T-cell (primary cell): Measurements from ENCODE around the gene RAB3IL1. TPM values are rescaled to one million over a fixed set of nuclear protein-coding genes. Genes with fewer than 3 reads are reported as not detected.
"Not testable (repeated sequence)": the region's sequence is repeated elsewhere in the genome, so short reads cannot be mapped to it uniquely, and the experiment has no call there.

ENCODE experiments used
- ATAC-seq, 4 experiments: fragments of 200-7000 bp in 3 of 4; fragments of 150-1000 bp in 1 of 4; cut with Tn5 transposase; replicated peaks in 1 of 4; 1 replicate in 3 of 4; 2 replicates in 1 of 4; pipeline ENCODE4 v1.10.0; 2021; ENCODE audit warnings: moderate library complexity in 3 of 4, mild to moderate bottlenecking in 2 of 4, moderate number of reproducible peaks in 1 of 4
- CTCF ChIA-PET, 2 donors: fragments of 300-600 bp; sonication (Branson Sonifier 250); formaldehyde crosslinking; loops; one replicate each; lab custom pipeline; 2022; ENCODE audit warnings: antibody characterized with exemption in 2 of 2; lab: Charles Lee
- POLR2A ChIA-PET, 2 donors: fragments of 300-600 bp; sonication (Branson Sonifier 250); formaldehyde crosslinking; loops; one replicate each; lab custom pipeline; 2022; ENCODE audit warnings: antibody characterized with exemption in 2 of 2; lab: Charles Lee
- DNase-seq, 35 experiments: peaks; one replicate each; pipeline versions ENCODE4 v3.0.0 to v3.0.0-alpha.2; 2013 to 2023
- H3K27ac ChIP-seq: one replicate; pipeline ENCODE4 v1.5.1; 2013; ENCODE audit warnings: low read length
- H3K27me3 ChIP-seq, 2 experiments: replicated peaks in 1 of 2; 1 replicate in 1 of 2; 2 replicates in 1 of 2; pipeline versions ENCODE4 v1.6.1 to v1.7.0; 2013; ENCODE audit warnings: low read length in 1 of 2, mixed read lengths in 1 of 2; ENCODE audit not compliant: control insufficient read depth in 2 of 2, insufficient read depth in 2 of 2; ENCODE audit errors: extremely low read depth in 1 of 2
- H3K36me3 ChIP-seq, 2 donors: 1 replicate in 1 of 2; 2 replicates in 1 of 2; pipeline versions ENCODE4 v1.6.1 to v1.7.0; 2013; ENCODE audit warnings: low read length in 1 of 2; ENCODE audit not compliant: control insufficient read depth in 2 of 2, insufficient read depth in 1 of 2; ENCODE audit errors: extremely low read depth in 1 of 2
- H3K4me1 ChIP-seq, 2 experiments: 1 replicate in 1 of 2; 2 replicates in 1 of 2; pipeline versions ENCODE4 v1.6.1 to v1.7.0; 2013; ENCODE audit warnings: low read length in 2 of 2, mixed read lengths in 1 of 2; ENCODE audit not compliant: insufficient read depth in 2 of 2, control insufficient read depth in 1 of 2; ENCODE audit errors: extremely low read depth in 1 of 2
- H3K4me3 ChIP-seq, 2 donors: 1 replicate in 1 of 2; 2 replicates in 1 of 2; pipeline versions ENCODE4 v1.5.1 to v1.7.0; 2013; ENCODE audit warnings: mild to moderate bottlenecking in 2 of 2, low read length in 1 of 2, moderate library complexity in 1 of 2; ENCODE audit not compliant: control insufficient read depth in 1 of 2; ENCODE audit errors: extremely low read depth in 1 of 2
- H3K9me3 ChIP-seq: 2 replicates; pipeline ENCODE4 v1.7.0; 2013
- H3K27ac Mint-ChIP-seq, 2 donors: one replicate each; pipeline ENCODE4 v1.8.0; 2020 to 2021; ENCODE audit warnings: mild to moderate bottlenecking in 2 of 2, mixed read lengths in 2 of 2
- H3K27me3 Mint-ChIP-seq, 2 donors: one replicate each; pipeline ENCODE4 v1.8.0; 2021 to 2022; ENCODE audit warnings: mixed read lengths in 2 of 2
- H3K36me3 Mint-ChIP-seq: one replicate; pipeline ENCODE4 v1.8.0; 2021; ENCODE audit warnings: mixed read lengths
- H3K4me1 Mint-ChIP-seq, 3 donors: one replicate each; pipeline ENCODE4 v1.8.0; 2020 to 2022; ENCODE audit warnings: mixed read lengths in 3 of 3, mild to moderate bottlenecking in 1 of 3
- H3K4me3 Mint-ChIP-seq, 3 donors: one replicate each; pipeline ENCODE4 v1.8.0; 2020 to 2022; ENCODE audit warnings: mild to moderate bottlenecking in 3 of 3, mixed read lengths in 3 of 3, moderate library complexity in 3 of 3
- H3K9me3 Mint-ChIP-seq, 3 donors: one replicate each; pipeline ENCODE4 v1.8.0; 2020 to 2022; ENCODE audit warnings: mixed read lengths in 3 of 3
- WGBS: methylation state at CpG from one replicate; pipeline ENCODE4 v1.1.5; 2013; ENCODE audit warnings: missing lambda C conversion rate; ENCODE audit not compliant: insufficient coverage; 5-methylcytosine and 5-hydroxymethylcytosine counted together
- total RNA-seq, 35 experiments: library from RNA in 6 of 35; stranded (reverse) in 6 of 35; fragments of 120-200 nt in 1 of 35; gene quantifications; one replicate each; pipeline versions ENCODE4 v1.2.1 to v1.2.4 and lab custom pipeline; 2013 to 2026

Gene RAB3IL1
- total RNA-seq (under 1 TPM in 2 of 5 donors, not detected in 3; 0.12 to 0.28 TPM), total RNA-seq (lab: John Stamatoyannopoulos, UW) (0 to 0.56 (median 0) reads per million in 29 experiments)
- total RNA-seq (2013): not detected

DNA sequence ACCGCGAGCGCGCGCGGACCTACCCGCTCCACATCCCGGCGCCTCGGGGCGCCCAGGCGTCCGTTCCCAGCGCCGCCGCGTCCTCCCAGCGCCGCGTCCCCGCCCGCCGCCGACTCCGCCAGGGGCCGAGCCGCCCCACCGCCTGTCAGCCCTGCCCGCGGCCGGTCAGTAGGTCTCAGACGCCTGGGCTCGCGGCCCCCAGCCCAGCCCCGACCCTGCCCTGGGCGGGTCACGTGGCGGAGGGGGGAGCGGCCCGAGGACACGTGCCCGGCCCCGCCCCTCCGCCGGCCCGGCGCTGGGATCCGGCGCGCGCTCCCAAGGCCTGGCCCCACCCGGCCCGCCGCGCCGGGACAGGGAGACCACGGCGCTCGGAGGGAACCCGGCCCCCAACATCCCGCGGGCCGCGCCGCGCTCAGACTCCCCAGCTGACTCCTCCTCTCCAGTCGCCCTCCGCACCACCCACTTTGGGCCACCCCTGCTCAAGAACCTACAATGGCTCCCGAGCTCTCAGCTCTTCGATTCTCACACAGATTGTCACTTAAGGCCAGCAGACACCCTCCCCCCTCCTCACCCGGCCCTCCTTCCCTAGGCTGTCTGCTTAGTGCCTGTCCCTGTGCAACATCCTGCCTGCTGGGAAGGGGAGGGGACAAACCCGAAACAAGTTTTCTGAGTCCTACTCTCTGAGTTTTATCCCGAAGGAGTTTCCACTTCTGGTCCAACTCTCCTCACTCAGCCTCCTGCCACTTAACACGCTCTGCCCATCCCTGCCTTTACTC is at the start of gene RAB3IL1:
TSS of gene RAB3IL1 (minus strand) at position 233 of the 776 bp plus-strand sequence. CDS start at position 34, 199 bp downstream.
- peaks cover 0 to 74% of the 10 kb centered on the region in 2 experiments for H3K27me3 ChIP-seq
- peak within 1 kb of the TSS in 1 of 2 donors; percentile 17 for H3K4me3 ChIP-seq
- ChIA-PET POLR2A (no interaction called here), CTCF (interaction anchor here in 1 of 2 donors (0.6 kb wide), 1 partner anchor 280 kb away, joined by 6 read pairs; no protein-coding TSS in a partner anchor)
- 5% methylated on average over 71 of the region's 74 CpGs for WGBS
- H3K9me3 ChIP-seq: no peaks in the 10 kb centered on the region
- H3K36me3 ChIP-seq: no peaks in the 10 kb centered on the region
- DNase-seq (peak in 1 of 35 experiments; percentile 10), ATAC-seq (peak; percentile 22 to 61 (median 46))
- Mint-ChIP-seq H3K36me3 (no peaks in the 10 kb centered on the region), H3K27me3 (peaks cover 62 to 73% of the 10 kb centered on the region in 2 donors), H3K4me3 (peak within 1 kb of the TSS; percentile 68 to 77 (median 70)), H3K27ac (peak within 1 kb of the TSS in 1 of 2 donors; percentile 83), H3K4me1 (peaks cover 7 to 11% (median 9%) of the 10 kb centered on the region in 3 donors), H3K9me3 (no peaks in the 10 kb centered on the region)
- H3K4me1 ChIP-seq: peaks cover 0 to 8% of the 10 kb centered on the region in 2 experiments
- H3K27ac ChIP-seq: no peak within 1 kb of the TSS

- WGBS: 0% methylated on average over 8 of the region's 13 CpGs
- no peaks in the 10 kb centered on the region for H3K9me3 Mint-ChIP-seq
- Histone ChIP-seq H3K36me3 (peaks cover 4 to 19% of the 10 kb centered on the region in 2 donors), H3K9me3 (no peaks in the 10 kb centered on the region), H3K4me3 (peak overlapping the region; percentile 85 to 100), H3K27me3 (no peaks in the 10 kb centered on the region), H3K27ac (peak overlapping the region; percentile 91), H3K4me1 (peaks cover 28 to 47% of the 10 kb centered on the region in 2 experiments)
- H3K36me3 Mint-ChIP-seq: peaks cover 32% of the 10 kb centered on the region
- ATAC-seq: peak in 2 of 4 experiments; percentile 13 to 14
- H3K27ac Mint-ChIP-seq: peak overlapping the region; percentile 89 to 94
- POLR2A ChIA-PET: interaction anchor here (0.5 to 5.4 kb wide), 5 partner anchors 14 to 115 kb away, joined by 3 to 84 read pairs (median 4); no protein-coding TSS in a partner anchor
- H3K4me1 Mint-ChIP-seq: peaks cover 67 to 71% (median 67%) of the 10 kb centered on the region in 3 donors
- H3K4me3 Mint-ChIP-seq: peak overlapping the region; percentile 93 to 94 (median 94)
- CTCF ChIA-PET: interaction anchor here in 1 of 2 donors (2.1 to 6.5 kb wide), 2 partner anchors 58 to 115 kb away, joined by 8 to 36 read pairs; no protein-coding TSS in a partner anchor
- DNase-seq: peak in 28 of 35 experiments; percentile 9 to 63 (median 42)
- H3K27me3 Mint-ChIP-seq: no peaks in the 10 kb centered on the region
Measured at GRCh38 chr11:61966734-61967115, 49.4 kb upstream of the RAB3IL1 start.

- ATAC-seq, H3K4me3 ChIP-seq, H3K27me3 ChIP-seq, H3K9me3 ChIP-seq, H3K27me3 Mint-ChIP-seq, H3K9me3 Mint-ChIP-seq: not testable (repeated sequence)
- peak overlapping the region; percentile 93 to 94 (median 94) for H3K4me3 Mint-ChIP-seq
- ChIA-PET POLR2A (interaction anchor here (0.6 to 5.4 kb wide), 5 partner anchors 17 to 65 kb away, joined by 3 to 84 read pairs (median 7); no protein-coding TSS in a partner anchor), CTCF (interaction anchor here in 1 of 2 donors (6.5 kb wide), 1 partner anchor 117 kb away, joined by 36 read pairs; no protein-coding TSS in a partner anchor)
- peak overlapping the region; percentile 82 to 94 for H3K27ac Mint-ChIP-seq
- WGBS: 91% methylated on average over 5 of the region's 9 CpGs
- H3K27ac ChIP-seq: peak overlapping the region; percentile 20
- H3K4me1 Mint-ChIP-seq: peaks cover 54 to 59% (median 56%) of the 10 kb centered on the region in 3 donors
- peaks cover 32% of the 10 kb centered on the region for H3K36me3 Mint-ChIP-seq
- DNase-seq: peak in 5 of 35 experiments; percentile 21 to 38 (median 33)
- peaks cover 4 to 19% of the 10 kb centered on the region in 2 donors for H3K36me3 ChIP-seq
- H3K4me1 ChIP-seq: peaks cover 28 to 43% of the 10 kb centered on the region in 2 experiments
Measured at GRCh38 chr11:61964666-61965271, 47.4 kb upstream of the RAB3IL1 start.

GRCh38 chr11:61964058-61964665 is 46.8 kb upstream of the RAB3IL1 start:
- peaks cover 28 to 43% of the 10 kb centered on the region in 2 experiments for H3K4me1 ChIP-seq
- peaks cover 32% of the 10 kb centered on the region for H3K36me3 Mint-ChIP-seq
- POLR2A ChIA-PET: interaction anchor here (0.6 to 5.4 kb wide), 6 partner anchors 9 to 166 kb away, joined by 3 to 84 read pairs (median 5); no protein-coding TSS in a partner anchor
- peak overlapping the region; percentile 82 to 94 for H3K27ac Mint-ChIP-seq
- H3K9me3 Mint-ChIP-seq: no peaks in the 10 kb centered on the region
- peaks cover 8 to 19% of the 10 kb centered on the region in 2 donors for H3K36me3 ChIP-seq
- peaks cover 50 to 59% (median 53%) of the 10 kb centered on the region in 3 donors for H3K4me1 Mint-ChIP-seq
- ATAC-seq: peak in 1 of 4 experiments; percentile 0
- no peaks in the 10 kb centered on the region for H3K27me3 ChIP-seq
- no peak overlapping the region for H3K27ac ChIP-seq
- CTCF ChIA-PET: interaction anchor here in 1 of 2 donors (6.5 kb wide), 1 partner anchor 117 kb away, joined by 36 read pairs; no protein-coding TSS in a partner anchor
- H3K4me3 Mint-ChIP-seq: peak overlapping the region; percentile 93 to 94 (median 94)
- 100% methylated on average over 1 of the region's 4 CpGs for WGBS
- H3K4me3 ChIP-seq: no peak overlapping the region
- no peaks in the 10 kb centered on the region for H3K27me3 Mint-ChIP-seq
- H3K9me3 ChIP-seq: no peaks in the 10 kb centered on the region
- DNase-seq: peak in 11 of 35 experiments; percentile 16 to 58 (median 33)

GRCh38 chr11:61963282-61964057 is 46.1 kb upstream of the RAB3IL1 start:
- H3K36me3 ChIP-seq: peaks cover 8 to 19% of the 10 kb centered on the region in 2 donors
- peaks cover 26 to 37% of the 10 kb centered on the region in 2 experiments for H3K4me1 ChIP-seq
- Mint-ChIP-seq H3K4me3 (peak overlapping the region; percentile 93 to 94 (median 94)), H3K4me1 (peaks cover 47 to 53% (median 49%) of the 10 kb centered on the region in 3 donors), H3K36me3 (peaks cover 32% of the 10 kb centered on the region), H3K9me3 (no peaks in the 10 kb centered on the region), H3K27ac (peak overlapping the region; percentile 77 to 82), H3K27me3 (no peaks in the 10 kb centered on the region)
- ATAC-seq: peak in 1 of 4 experiments; percentile 3
- no peaks in the 10 kb centered on the region for H3K9me3 ChIP-seq
- WGBS: no CpG with 5 or more reads among the region's 10 CpGs
- ChIA-PET CTCF (interaction anchor here in 1 of 2 donors (6.5 kb wide), 1 partner anchor 118 kb away, joined by 36 read pairs; no protein-coding TSS in a partner anchor), POLR2A (interaction anchor here (0.6 to 5.4 kb wide), 7 partner anchors 9 to 877 kb away, joined by 3 to 84 read pairs (median 5); no protein-coding TSS in a partner anchor)
- no peak overlapping the region for H3K4me3 ChIP-seq
- no peak overlapping the region for H3K27ac ChIP-seq
- DNase-seq: peak in 23 of 35 experiments; percentile 20 to 63 (median 33)
- no peaks in the 10 kb centered on the region for H3K27me3 ChIP-seq
